Hepatocyte (in vitro differentiated cells): ENCODE measurements around the gene CCBE1. TPM values are rescaled to one million over a fixed set of nuclear protein-coding genes. Genes with fewer than 3 reads are reported as not detected.

Experiments
- DNase-seq: peaks from one replicate; pipeline ENCODE4 v3.0.0-alpha.2; 2016; ENCODE audit warnings: low spot score
- H2AFZ ChIP-seq: fragments of 200-600 bp; sonication (generic); 2 replicates; pipeline ENCODE4 v1.6.0; 2016; ENCODE audit warnings: antibody characterized with exemption, mild to moderate bottlenecking
- H3K27ac ChIP-seq: fragments of 200-600 bp; sonication (generic); 2 replicates; pipeline ENCODE4 v1.5.1; 2016; ENCODE audit warnings: mild to moderate bottlenecking
- H3K27me3 ChIP-seq: fragments of 200-600 bp; sonication (generic); 2 replicates; pipeline ENCODE4 v1.6.1; 2016
- H3K36me3 ChIP-seq: fragments of 200-600 bp; sonication (generic); replicated peaks from 2 replicates; pipeline ENCODE4 v1.5.1; 2016; ENCODE audit warnings: low read depth; ENCODE audit not compliant: insufficient read depth
- H3K4me1 ChIP-seq: fragments of 200-600 bp; sonication (generic); 2 replicates; pipeline ENCODE4 v1.5.1; 2016; ENCODE audit warnings: mild to moderate bottlenecking, moderate library complexity; ENCODE audit not compliant: insufficient read depth
- H3K4me2 ChIP-seq: fragments of 200-600 bp; sonication (generic); 2 replicates; pipeline ENCODE4 v1.6.0; 2016
- H3K4me3 ChIP-seq: fragments of 200-600 bp; sonication (generic); 2 replicates; pipeline ENCODE4 v1.5.1; 2016; ENCODE audit warnings: mild to moderate bottlenecking
- H3K79me2 ChIP-seq: fragments of 200-600 bp; sonication (generic); 2 replicates; pipeline ENCODE4 v1.6.0; 2017; ENCODE audit warnings: mild to moderate bottlenecking
- H3K9me2 ChIP-seq: fragments of 200-600 bp; sonication (generic); replicated peaks from 2 replicates; pipeline ENCODE4 v1.6.0; 2017; ENCODE audit warnings: mild to moderate bottlenecking; ENCODE audit not compliant: insufficient read depth
- H3K9me3 ChIP-seq: fragments of 200-600 bp; sonication (generic); 2 replicates; pipeline ENCODE4 v1.5.1; 2016; ENCODE audit warnings: low read depth, mild to moderate bottlenecking
- H4K20me1 ChIP-seq: fragments of 200-600 bp; sonication (generic); 2 replicates; pipeline ENCODE4 v1.6.0; 2016; ENCODE audit warnings: mild to moderate bottlenecking; ENCODE audit not compliant: insufficient read depth, poor library complexity, severe bottlenecking
- EZH2 ChIP-seq: fragments of 200-600 bp; sonication (generic); IDR thresholded peaks from 2 replicates; pipeline ENCODE4 v1.6.1; 2016; ENCODE audit warnings: antibody characterized with exemption, mild to moderate bottlenecking, borderline replicate concordance
- EZH2phosphoT487 ChIP-seq: fragments of 200-600 bp; sonication (generic); IDR thresholded peaks from one replicate; pipeline ENCODE4 v1.6.1; 2018; ENCODE audit warnings: antibody characterized with exemption, mild to moderate bottlenecking, low read depth, moderate library complexity; ENCODE audit not compliant: unreplicated experiment, severe bottlenecking
- WGBS: methylation state at CpG from one replicate; pipeline ENCODE4 v1.1.6; 2016; ENCODE audit warnings: low lambda C conversion rate; ENCODE audit errors: missing lambda C conversion rate; 5-methylcytosine and 5-hydroxymethylcytosine counted together
- polyA plus RNA-seq: library from polyadenylated mRNA; unstranded; fragments of >200 nt; fragmentation: Nextera tagmentation; extraction: Ambion mirVana; gene quantifications from 2 replicates; pipeline ENCODE4 v1.2.1, GENCODE V29; 2016
- total RNA-seq: library from RNA; depleted of rRNA; stranded (reverse); fragments of >200 nt; gene quantifications from 2 replicates; pipeline ENCODE4 v1.2.3, GENCODE V29; 2014
- TF ChIP-seq, protein P1 (sequence below): fragments of 200-600 bp; sonication (generic); IDR thresholded peaks from 2 replicates; pipeline ENCODE4 v1.5.1; 2016; ENCODE audit warnings: antibody characterized with exemption, mild to moderate bottlenecking; ENCODE audit not compliant: poor library complexity

The CCBE1 gene
- total and polyA plus RNA-seq, 2 experiments from 2014 or later: 3.1 to 9.2 TPM

DNA sequence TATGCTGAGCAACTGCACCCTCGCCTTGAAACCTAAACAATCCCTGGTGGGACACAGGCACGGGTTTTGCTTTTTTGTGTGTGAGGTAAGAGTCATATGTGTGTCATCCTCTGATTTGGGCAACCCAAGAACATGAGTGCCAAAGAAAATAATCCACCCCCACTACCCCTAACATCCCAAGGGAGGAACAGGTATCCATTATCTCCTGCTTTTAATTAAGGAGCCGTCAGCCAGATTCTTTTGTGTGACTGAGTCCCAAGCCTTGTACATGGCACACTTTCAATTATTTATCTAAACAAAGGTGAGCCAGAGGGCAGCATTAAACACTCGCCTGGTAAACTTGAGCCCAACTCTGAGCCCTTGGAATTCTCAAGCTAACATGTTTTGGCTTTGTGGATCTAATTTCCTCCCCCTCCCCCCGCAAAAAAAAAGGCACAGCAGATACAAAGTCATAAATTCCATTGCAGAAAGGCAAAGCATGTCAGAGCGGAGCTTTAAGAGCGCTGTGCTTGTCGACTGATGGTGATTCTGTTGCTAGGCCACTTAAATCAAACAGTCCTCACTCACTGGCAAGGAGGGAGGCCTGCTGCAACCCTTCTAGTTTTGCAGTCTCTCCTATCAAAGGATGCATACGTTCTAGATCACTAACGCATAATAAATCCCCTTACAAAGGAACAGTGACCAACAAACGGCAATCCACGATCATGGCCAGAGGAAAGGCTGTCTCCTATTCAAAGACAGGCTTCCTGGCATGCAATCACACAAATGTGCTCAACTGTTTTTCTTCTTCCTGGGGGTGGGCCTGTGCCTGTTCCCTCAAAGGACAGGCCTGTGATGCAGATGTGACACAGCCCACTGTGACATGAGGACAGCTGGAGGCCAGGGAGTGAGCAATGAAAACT lies 194.7 kb downstream of the CCBE1 start:
- no peak overlapping the region for H2AFZ ChIP-seq
- H3K79me2 ChIP-seq: no peaks in the 10 kb centered on the region
- no peaks in the 10 kb centered on the region for H4K20me1 ChIP-seq
- peak overlapping the region; percentile 50 for H3K27ac ChIP-seq
- H3K4me1 ChIP-seq: peaks cover 15% of the 10 kb centered on the region
- peak overlapping the region; percentile 4 for H3K4me2 ChIP-seq
- H3K27me3 ChIP-seq: no peaks in the 10 kb centered on the region
- no peaks in the 10 kb centered on the region for H3K9me3 ChIP-seq
- no peak for TF ChIP-seq EZH2phosphoT487
- TF ChIP-seq, protein P1, sequence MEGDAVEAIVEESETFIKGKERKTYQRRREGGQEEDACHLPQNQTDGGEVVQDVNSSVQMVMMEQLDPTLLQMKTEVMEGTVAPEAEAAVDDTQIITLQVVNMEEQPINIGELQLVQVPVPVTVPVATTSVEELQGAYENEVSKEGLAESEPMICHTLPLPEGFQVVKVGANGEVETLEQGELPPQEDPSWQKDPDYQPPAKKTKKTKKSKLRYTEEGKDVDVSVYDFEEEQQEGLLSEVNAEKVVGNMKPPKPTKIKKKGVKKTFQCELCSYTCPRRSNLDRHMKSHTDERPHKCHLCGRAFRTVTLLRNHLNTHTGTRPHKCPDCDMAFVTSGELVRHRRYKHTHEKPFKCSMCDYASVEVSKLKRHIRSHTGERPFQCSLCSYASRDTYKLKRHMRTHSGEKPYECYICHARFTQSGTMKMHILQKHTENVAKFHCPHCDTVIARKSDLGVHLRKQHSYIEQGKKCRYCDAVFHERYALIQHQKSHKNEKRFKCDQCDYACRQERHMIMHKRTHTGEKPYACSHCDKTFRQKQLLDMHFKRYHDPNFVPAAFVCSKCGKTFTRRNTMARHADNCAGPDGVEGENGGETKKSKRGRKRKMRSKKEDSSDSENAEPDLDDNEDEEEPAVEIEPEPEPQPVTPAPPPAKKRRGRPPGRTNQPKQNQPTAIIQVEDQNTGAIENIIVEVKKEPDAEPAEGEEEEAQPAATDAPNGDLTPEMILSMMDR: no peak
- no peak overlapping the region for H3K4me3 ChIP-seq
- H3K9me2 ChIP-seq: no peaks in the 10 kb centered on the region
- no peaks in the 10 kb centered on the region for H3K36me3 ChIP-seq
- 20% methylated on average over 12 of the region's 12 CpGs for WGBS
- peak; percentile 81 for DNase-seq

DNA sequence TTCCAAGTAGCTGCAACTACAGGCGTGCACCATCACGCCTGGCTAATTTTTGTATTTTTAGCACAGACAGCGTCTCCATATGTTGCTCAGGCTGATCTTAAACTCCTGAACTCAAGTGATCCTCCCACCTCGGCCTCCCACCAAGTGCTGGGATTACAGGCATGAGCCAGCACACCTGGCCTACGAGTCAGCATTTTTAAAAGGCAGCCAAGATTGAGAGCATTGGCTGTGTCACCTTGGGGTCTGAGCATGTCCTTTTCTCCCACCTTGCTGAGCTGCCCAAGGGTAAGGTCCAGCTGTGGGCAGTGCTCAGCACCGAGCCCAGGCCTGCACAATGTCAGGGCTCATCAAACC lies 195.3 kb downstream of the CCBE1 start:
- WGBS: 63% methylated on average over 6 of the region's 6 CpGs
- Histone ChIP-seq H3K27ac (peak overlapping the region; percentile 50), H3K9me3 (no peaks in the 10 kb centered on the region), H3K4me2 (no peak overlapping the region), H2AFZ (no peak overlapping the region), H3K4me1 (peaks cover 15% of the 10 kb centered on the region), H4K20me1 (no peaks in the 10 kb centered on the region), H3K27me3 (no peaks in the 10 kb centered on the region), H3K9me2 (no peaks in the 10 kb centered on the region), H3K79me2 (no peaks in the 10 kb centered on the region), H3K4me3 (no peak overlapping the region), H3K36me3 (no peaks in the 10 kb centered on the region)
- no peak for DNase-seq
- TF ChIP-seq, protein P1: no peak
- TF ChIP-seq EZH2phosphoT487: no peak
- no peak for TF ChIP-seq EZH2

- H3K27me3 ChIP-seq: no peaks in the 10 kb centered on the region
- DNase-seq: no peak
- no peak overlapping the region for H3K4me3 ChIP-seq
- H3K9me3 ChIP-seq: no peaks in the 10 kb centered on the region
- no peak overlapping the region for H2AFZ ChIP-seq
- no peak for TF ChIP-seq EZH2phosphoT487
- TF ChIP-seq EZH2: no peak
- TF ChIP-seq, protein P1: no peak
- H3K27ac ChIP-seq: no peak overlapping the region
- H3K4me1 ChIP-seq: peaks cover 15% of the 10 kb centered on the region
- H4K20me1 ChIP-seq: no peaks in the 10 kb centered on the region
- no peak overlapping the region for H3K4me2 ChIP-seq
- no peaks in the 10 kb centered on the region for H3K79me2 ChIP-seq
- H3K9me2 ChIP-seq: no peaks in the 10 kb centered on the region
- H3K36me3 ChIP-seq: no peaks in the 10 kb centered on the region
Observed at GRCh38 chr18:59500765-59501164, 196.5 kb downstream of the CCBE1 start.
